IPS-15b (cell line): ENCODE measurements around the gene EXOC4.

Source experiments
- H3K27me3 ChIP-seq: one replicate; pipeline ENCODE4 v1.6.1; 2013; ENCODE audit warnings: low read length; ENCODE audit not compliant: control insufficient read depth, insufficient read depth
- H3K36me3 ChIP-seq: one replicate; pipeline ENCODE4 v1.6.1; 2013; ENCODE audit warnings: low read length; ENCODE audit not compliant: control insufficient read depth, insufficient read depth
- H3K4me1 ChIP-seq: one replicate; pipeline ENCODE4 v1.6.1; 2013; ENCODE audit warnings: mild to moderate bottlenecking, low read length; ENCODE audit not compliant: control insufficient read depth, insufficient read depth
- H3K4me3 ChIP-seq: one replicate; pipeline ENCODE4 v1.5.1; 2013; ENCODE audit warnings: low read depth, low read length
- H3K9ac ChIP-seq: one replicate; pipeline ENCODE4 v1.6.1; 2013; ENCODE audit warnings: low read depth, mild to moderate bottlenecking, low read length
- H3K9me3 ChIP-seq: one replicate; pipeline ENCODE4 v1.6.1; 2013; ENCODE audit warnings: mild to moderate bottlenecking, low read length; ENCODE audit not compliant: control insufficient read depth, insufficient read depth

The EXOC4 gene

DNA sequence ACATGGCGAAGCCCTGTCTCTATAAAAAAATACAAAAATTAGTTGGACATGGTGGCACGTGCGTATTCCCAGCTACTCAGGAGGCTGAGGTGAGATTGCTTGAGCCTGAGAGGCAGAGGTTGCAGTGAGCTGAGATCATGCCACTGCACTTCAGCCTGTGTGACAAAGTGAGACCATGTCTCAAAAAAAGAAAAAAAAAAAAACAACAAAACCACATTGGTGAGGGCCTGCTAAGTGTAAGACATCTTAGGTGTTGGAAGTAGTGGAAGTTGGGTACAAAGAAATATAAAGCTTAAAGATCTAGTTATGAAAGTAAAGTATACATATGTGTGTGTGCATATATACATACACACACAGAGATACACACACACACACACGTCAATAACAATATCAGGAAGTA is 228.0 kb downstream of the EXOC4 start:
- no peaks in the 10 kb centered on the region for H3K4me1 ChIP-seq
- no peak overlapping the region for H3K4me3 ChIP-seq
- H3K36me3 ChIP-seq: no peaks in the 10 kb centered on the region
- no peak overlapping the region for H3K9ac ChIP-seq
- H3K9me3 ChIP-seq: no peaks in the 10 kb centered on the region
- H3K27me3 ChIP-seq: no peaks in the 10 kb centered on the region

- Histone ChIP-seq H3K4me1 (no peaks in the 10 kb centered on the region), H3K4me3 (no peak overlapping the region), H3K9me3 (no peaks in the 10 kb centered on the region), H3K36me3 (no peaks in the 10 kb centered on the region), H3K27me3 (no peaks in the 10 kb centered on the region), H3K9ac (no peak overlapping the region)
Observed at GRCh38 chr7:133481676-133482075, 228.8 kb downstream of the EXOC4 start.

DNA sequence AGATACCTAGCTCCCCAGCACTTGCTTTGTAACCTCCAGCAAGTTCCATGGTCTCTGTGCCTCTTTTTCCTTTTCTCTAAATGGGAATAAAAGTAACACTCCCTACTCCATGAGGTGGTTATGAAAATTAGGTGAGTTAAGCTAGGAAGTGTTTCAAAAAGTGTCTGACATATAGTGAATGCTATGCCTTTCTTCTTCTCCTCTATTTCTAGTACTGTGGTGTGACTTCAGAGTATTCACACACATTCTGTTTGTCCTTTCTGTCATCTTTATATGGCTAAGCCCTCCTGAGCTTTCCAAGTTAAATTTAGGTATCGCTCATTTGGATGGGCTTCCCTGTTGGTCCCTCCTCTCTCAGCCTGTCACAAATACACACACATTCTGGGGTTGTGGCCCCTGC is 229.7 kb downstream of the EXOC4 start:
- no peak overlapping the region for H3K4me3 ChIP-seq
- no peak overlapping the region for H3K9ac ChIP-seq
- H3K27me3 ChIP-seq: no peaks in the 10 kb centered on the region
- no peaks in the 10 kb centered on the region for H3K9me3 ChIP-seq
- H3K36me3 ChIP-seq: no peaks in the 10 kb centered on the region
- H3K4me1 ChIP-seq: no peaks in the 10 kb centered on the region

DNA sequence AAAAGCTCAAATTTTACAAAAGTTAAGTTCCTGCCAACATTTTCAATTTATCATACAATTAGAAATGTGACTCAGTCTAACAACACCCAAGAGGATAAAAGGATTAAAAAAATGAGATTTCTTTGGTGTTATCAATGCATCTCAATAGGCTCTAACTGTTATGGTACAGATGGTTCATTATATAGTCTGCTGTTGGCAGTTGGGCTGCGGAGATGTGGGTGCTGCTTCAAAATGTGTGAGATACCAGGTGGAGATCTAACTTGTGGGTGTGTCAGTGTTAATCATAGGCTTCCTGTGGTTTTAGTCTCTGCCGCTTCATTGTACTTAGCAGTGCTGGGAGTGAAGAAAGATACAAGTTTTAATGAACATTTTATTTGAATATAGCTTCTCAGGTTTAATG is 231.2 kb downstream of the EXOC4 start:
- H3K4me3 ChIP-seq: no peak overlapping the region
- H3K36me3 ChIP-seq: no peaks in the 10 kb centered on the region
- no peaks in the 10 kb centered on the region for H3K4me1 ChIP-seq
- no peaks in the 10 kb centered on the region for H3K27me3 ChIP-seq
- H3K9me3 ChIP-seq: no peaks in the 10 kb centered on the region
- H3K9ac ChIP-seq: no peak overlapping the region

GRCh38 chr7:133489906-133490305 is 237.0 kb downstream of the EXOC4 start:
- Histone ChIP-seq H3K4me1 (no peaks in the 10 kb centered on the region), H3K4me3 (no peak overlapping the region), H3K9ac (no peak overlapping the region), H3K36me3 (no peaks in the 10 kb centered on the region), H3K27me3 (no peaks in the 10 kb centered on the region), H3K9me3 (no peaks in the 10 kb centered on the region)

- Histone ChIP-seq H3K4me1 (no peaks in the 10 kb centered on the region), H3K4me3 (no peak overlapping the region), H3K9me3 (no peaks in the 10 kb centered on the region), H3K27me3 (no peaks in the 10 kb centered on the region), H3K36me3 (no peaks in the 10 kb centered on the region), H3K9ac (no peak overlapping the region)
Observed at GRCh38 chr7:133491201-133491691, 238.4 kb downstream of the EXOC4 start.

DNA sequence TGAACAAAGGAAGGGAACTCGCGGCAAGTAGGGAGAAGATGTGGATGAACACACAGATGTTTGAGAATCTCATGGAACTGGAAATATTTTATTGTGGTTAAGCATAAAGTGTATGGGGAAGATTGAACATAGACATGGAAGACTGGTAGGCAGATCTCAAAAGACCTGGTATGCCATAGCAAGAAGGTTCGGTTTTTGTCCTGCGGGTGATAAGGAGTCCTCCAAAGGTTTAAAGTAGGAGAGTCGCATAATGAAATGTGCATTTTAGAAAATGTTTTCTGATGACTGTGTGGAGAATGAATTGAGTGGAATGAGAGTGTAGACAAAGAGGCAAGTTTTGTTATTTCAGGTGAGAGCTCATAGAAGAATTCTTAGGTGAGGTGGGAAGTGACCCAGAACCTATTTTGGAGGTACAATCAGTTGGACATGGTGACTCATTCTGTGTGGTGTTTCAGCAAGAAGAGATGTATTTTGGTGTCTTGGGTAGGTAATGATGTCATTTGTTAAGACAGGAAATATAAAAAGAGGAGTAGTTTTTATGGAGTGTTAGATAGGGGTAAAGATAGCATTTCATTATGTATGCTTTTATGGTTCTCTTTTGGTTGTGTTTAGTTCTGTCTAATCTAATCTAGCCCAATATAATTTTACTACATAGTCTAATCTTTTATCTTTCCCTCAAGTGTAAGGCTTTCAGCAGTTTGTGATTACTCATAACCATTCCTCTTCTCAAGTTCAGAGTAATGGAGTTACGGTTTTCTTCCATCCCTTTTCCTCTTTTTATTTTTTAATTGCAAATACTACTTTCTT is 239.2 kb downstream of the EXOC4 start:
- Histone ChIP-seq H3K27me3 (no peaks in the 10 kb centered on the region), H3K4me1 (no peaks in the 10 kb centered on the region), H3K36me3 (no peaks in the 10 kb centered on the region), H3K9ac (no peak overlapping the region), H3K4me3 (no peak overlapping the region), H3K9me3 (no peaks in the 10 kb centered on the region)

- no peak overlapping the region for H3K4me3 ChIP-seq
- no peaks in the 10 kb centered on the region for H3K4me1 ChIP-seq
- no peaks in the 10 kb centered on the region for H3K36me3 ChIP-seq
- H3K9me3 ChIP-seq: no peaks in the 10 kb centered on the region
- no peak overlapping the region for H3K9ac ChIP-seq
- H3K27me3 ChIP-seq: no peaks in the 10 kb centered on the region
Observed at GRCh38 chr7:133497061-133497460, 244.2 kb downstream of the EXOC4 start.

DNA sequence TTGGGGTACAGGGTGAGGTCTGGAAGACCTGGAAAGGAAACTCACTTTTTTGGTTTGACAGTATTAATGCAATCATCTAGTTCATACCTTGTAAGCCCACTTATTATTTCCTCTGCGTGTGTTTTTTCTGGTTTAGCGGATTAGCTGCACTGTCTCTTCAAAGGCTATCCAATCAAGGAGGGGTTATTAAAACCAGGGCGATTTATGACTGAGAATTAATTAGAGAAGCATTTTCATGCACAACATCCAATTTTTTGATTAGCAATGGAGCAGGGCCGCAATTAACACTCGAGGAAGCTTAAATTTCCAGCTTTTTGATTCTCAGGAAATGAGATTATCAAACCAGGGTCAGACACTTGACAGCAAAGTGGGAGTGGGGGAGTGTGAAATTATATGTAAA is 248.9 kb downstream of the EXOC4 start:
- no peaks in the 10 kb centered on the region for H3K27me3 ChIP-seq
- H3K4me1 ChIP-seq: no peaks in the 10 kb centered on the region
- no peak overlapping the region for H3K9ac ChIP-seq
- no peak overlapping the region for H3K4me3 ChIP-seq
- no peaks in the 10 kb centered on the region for H3K36me3 ChIP-seq
- no peaks in the 10 kb centered on the region for H3K9me3 ChIP-seq

DNA sequence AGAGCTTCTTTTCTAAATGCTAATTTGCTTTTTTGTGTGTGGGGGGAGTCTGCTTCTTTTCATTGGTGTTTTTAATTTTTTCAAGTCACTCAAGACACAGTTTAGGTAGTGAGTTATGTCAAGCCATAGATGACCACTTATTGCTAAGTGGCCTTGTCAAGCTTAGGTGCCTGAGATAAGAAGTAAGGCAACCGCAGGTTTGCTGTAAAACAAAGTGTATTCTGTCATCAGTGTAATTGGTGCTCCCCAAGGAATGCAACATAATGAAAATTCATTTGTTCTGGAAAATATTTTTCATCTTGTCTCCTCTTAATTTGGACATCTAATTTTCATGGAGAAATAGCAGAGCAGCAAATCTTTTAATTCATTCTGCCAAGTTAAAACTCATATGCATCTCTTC is 249.6 kb downstream of the EXOC4 start:
- Histone ChIP-seq H3K9me3 (no peaks in the 10 kb centered on the region), H3K36me3 (no peaks in the 10 kb centered on the region), H3K4me3 (no peak overlapping the region), H3K9ac (no peak overlapping the region), H3K27me3 (no peaks in the 10 kb centered on the region), H3K4me1 (no peaks in the 10 kb centered on the region)

DNA sequence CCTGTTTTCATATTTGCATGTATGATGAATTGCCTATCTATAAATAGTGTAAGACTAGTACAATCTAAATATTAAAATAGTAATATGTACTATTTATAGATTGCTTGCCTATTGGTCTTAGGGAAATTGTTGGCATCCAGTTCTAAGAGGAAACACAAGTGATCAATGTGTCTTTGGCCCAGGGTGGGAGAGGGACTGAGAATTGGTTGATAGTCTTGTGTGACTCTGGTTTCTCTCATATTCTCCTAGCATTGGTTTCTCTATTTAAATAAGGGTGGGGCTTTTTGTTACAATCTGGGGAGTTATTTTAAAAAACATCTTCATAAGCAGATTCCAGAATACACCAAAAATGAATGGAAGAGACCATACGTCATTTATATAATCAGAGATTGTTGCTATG is 250.1 kb downstream of the EXOC4 start:
- no peak overlapping the region for H3K9ac ChIP-seq
- no peaks in the 10 kb centered on the region for H3K9me3 ChIP-seq
- H3K36me3 ChIP-seq: no peaks in the 10 kb centered on the region
- no peaks in the 10 kb centered on the region for H3K27me3 ChIP-seq
- H3K4me1 ChIP-seq: peaks cover under 1% of the 10 kb centered on the region
- no peak overlapping the region for H3K4me3 ChIP-seq

- Histone ChIP-seq H3K4me3 (no peak overlapping the region), H3K9me3 (no peaks in the 10 kb centered on the region), H3K4me1 (peaks cover 4% of the 10 kb centered on the region), H3K9ac (no peak overlapping the region), H3K27me3 (no peaks in the 10 kb centered on the region), H3K36me3 (no peaks in the 10 kb centered on the region)
Observed at GRCh38 chr7:133504825-133505224, 251.9 kb downstream of the EXOC4 start.
